A549 (cell line): ENCODE measurements around the gene DAB2IP.

Experiments used
- BHLHE40 ChIP-seq: IDR thresholded peaks from 2 replicates; pipeline ENCODE4 v1.6.1; 2012; ENCODE audit warnings: low read depth, low read length, inconsistent platforms
- CBX8 ChIP-seq: fragments of 200-600 bp; sonication (generic); IDR thresholded peaks from 2 replicates; pipeline ENCODE4 v1.6.1; 2016
- CTCF ChIP-seq: fragments of >200 bp; sonication (Bioruptor Twin); formaldehyde crosslinking; IDR thresholded peaks from 3 replicates; pipeline ENCODE4 v1.5.1; 2016
- HMGXB4 ChIP-seq: fragments of 250-450 bp; sonication (Bioruptor Pico); IDR thresholded peaks from 2 replicates; pipeline ENCODE4 v1.5.0; 2021; ENCODE audit warnings: mild to moderate bottlenecking, moderate library complexity, borderline replicate concordance
- PHF8 ChIP-seq: fragments of 200-600 bp; sonication (generic); IDR thresholded peaks from 2 replicates; pipeline ENCODE4 v1.6.1; 2016; ENCODE audit warnings: low read depth, mild to moderate bottlenecking, antibody characterized with exemption, moderate library complexity, borderline replicate concordance
- RFX5 ChIP-seq: fragments of 450-650 bp; IDR thresholded peaks from 2 replicates; pipeline ENCODE4 v1.7.1; 2014; ENCODE audit warnings: antibody characterized with exemption, mild to moderate bottlenecking, moderate library complexity

GRCh38 chr9:121640076-121640475 lies 11.4 kb upstream of the DAB2IP start:
- TF ChIP-seq BHLHE40 (no peak), PHF8 (no peak), CTCF (peak; percentile 51), CBX8 (no peak), HMGXB4 (CRISPR knock-in tag) (no peak), RFX5 (no peak)
